DND-41 (cell line): ENCODE results near the gene C19orf33.

ENCODE experiments used
- CTCF ChIP-seq: IDR thresholded peaks from 2 replicates; pipeline ENCODE4 v1.5.1; 2012; ENCODE audit warnings: borderline replicate concordance, low read length, moderate library complexity, mild to moderate bottlenecking; ENCODE audit not compliant: poor library complexity, severe bottlenecking; ENCODE audit errors: extremely low read depth
- EZH2 ChIP-seq: IDR thresholded peaks from 3 replicates; pipeline ENCODE4 v1.6.1; 2012; ENCODE audit warnings: borderline replicate concordance, low read depth, mild to moderate bottlenecking, moderate library complexity, low read length, inconsistent platforms; ENCODE audit not compliant: severe bottlenecking

DNA sequence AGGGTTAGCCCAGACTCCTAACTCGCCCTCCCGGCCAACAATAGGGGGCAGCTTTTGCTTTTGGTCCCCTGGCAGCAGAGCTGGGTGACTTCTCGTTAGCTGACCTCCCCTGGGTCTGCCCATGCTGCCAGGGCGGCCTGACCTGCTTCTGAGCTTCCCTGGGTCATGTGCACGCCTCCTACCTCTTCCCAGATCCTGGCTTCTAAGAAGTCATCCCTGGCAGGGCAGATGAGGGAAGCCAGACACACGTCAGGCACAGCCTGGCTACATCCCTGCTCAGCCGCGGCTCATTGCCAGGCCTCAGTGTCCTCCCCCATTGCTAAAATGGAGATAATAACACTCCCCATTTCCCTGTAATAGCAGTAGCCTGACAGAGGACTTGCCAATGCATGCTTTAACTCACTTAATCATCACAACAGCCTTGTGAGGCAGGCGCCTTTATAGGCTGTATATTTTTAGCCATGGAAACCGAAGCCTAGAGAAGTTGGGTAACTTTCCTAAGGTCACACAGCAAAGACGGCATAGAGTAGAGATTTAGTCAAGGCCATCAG lies 17.7 kb downstream of the C19orf33 start:
- TF ChIP-seq CTCF = no peak
- TF ChIP-seq EZH2 = no peak
